Astrocyte (in vitro differentiated cells and primary cell): ENCODE data around the gene DNAJC11. TPM values are rescaled to one million over a fixed set of nuclear protein-coding genes. Genes with fewer than 3 reads are reported as not detected.

Experiments
- DNase-seq: peaks from one replicate; pipeline ENCODE4 v3.0.0-alpha.2; 2010; ENCODE audit warnings: low read depth
- FAIRE-seq: peaks from 2 replicates; lab custom pipeline; 2011; peaks lifted over from hg19 to GRCh38; lab: Jason Lieb, UNC
- H2AFZ ChIP-seq: 2 replicates; pipeline ENCODE4 v1.6.0; 2012; ENCODE audit warnings: low read depth, low read length, inconsistent platforms
- H3K27ac ChIP-seq: 2 replicates; pipeline ENCODE4 v1.5.1; 2011; ENCODE audit warnings: low read depth, low read length, inconsistent platforms
- H3K27me3 ChIP-seq: 2 replicates; pipeline ENCODE4 v1.6.0; 2011; ENCODE audit warnings: low read length, inconsistent platforms; ENCODE audit not compliant: insufficient read depth
- H3K36me3 ChIP-seq: 2 replicates; pipeline ENCODE4 v1.5.1; 2011; ENCODE audit warnings: low read length, inconsistent platforms; ENCODE audit not compliant: insufficient read depth
- H3K4me1 ChIP-seq: 2 replicates; pipeline ENCODE4 v1.5.1; 2011; ENCODE audit warnings: low read length, inconsistent platforms; ENCODE audit not compliant: insufficient read depth
- H3K4me2 ChIP-seq: 2 replicates; pipeline ENCODE4 v1.6.0; 2012; ENCODE audit warnings: low read length, inconsistent platforms
- H3K4me3 ChIP-seq: 2 replicates; pipeline ENCODE4 v1.5.1; 2011; ENCODE audit warnings: low read depth, mild to moderate bottlenecking, low read length, inconsistent platforms; ENCODE audit not compliant: insufficient read depth
- H3K79me2 ChIP-seq: 2 replicates; pipeline ENCODE4 v1.6.0; 2012; ENCODE audit warnings: mild to moderate bottlenecking, low read length, inconsistent platforms; ENCODE audit not compliant: insufficient read depth
- H3K9ac ChIP-seq: 2 replicates; pipeline ENCODE4 v1.6.0; 2012; ENCODE audit warnings: mild to moderate bottlenecking, low read length, inconsistent platforms
- H3K9me3 ChIP-seq: 2 replicates; pipeline ENCODE4 v1.5.1; 2012; ENCODE audit warnings: low read depth, mild to moderate bottlenecking, low read length, inconsistent platforms; ENCODE audit not compliant: insufficient read depth
- H4K20me1 ChIP-seq: 2 replicates; pipeline ENCODE4 v1.6.0; 2012; ENCODE audit warnings: low read length, inconsistent platforms; ENCODE audit not compliant: insufficient read depth
- H3K27ac Mint-ChIP-seq: one replicate; pipeline ENCODE4 v1.8.0; 2021; ENCODE audit warnings: mild to moderate bottlenecking, mixed read lengths; ENCODE audit not compliant: unreplicated experiment
- H3K27me3 Mint-ChIP-seq: one replicate; pipeline ENCODE4 v1.8.0; 2021; ENCODE audit warnings: low read depth, mixed read lengths; ENCODE audit not compliant: unreplicated experiment
- H3K36me3 Mint-ChIP-seq: one replicate; pipeline ENCODE4 v1.8.0; 2021; ENCODE audit warnings: low read depth, mixed read lengths; ENCODE audit not compliant: unreplicated experiment
- H3K4me1 Mint-ChIP-seq: one replicate; pipeline ENCODE4 v1.8.0; 2021; ENCODE audit warnings: low read depth, mixed read lengths; ENCODE audit not compliant: unreplicated experiment
- H3K4me3 Mint-ChIP-seq: one replicate; pipeline ENCODE4 v1.8.0; 2021; ENCODE audit warnings: mild to moderate bottlenecking, moderate library complexity, mixed read lengths; ENCODE audit not compliant: unreplicated experiment
- H3K9me3 Mint-ChIP-seq: one replicate; pipeline ENCODE4 v1.8.0; 2021; ENCODE audit warnings: mild to moderate bottlenecking, mixed read lengths; ENCODE audit not compliant: unreplicated experiment
- EZH2 ChIP-seq: IDR thresholded peaks from 2 replicates; pipeline ENCODE4 v1.6.1; 2012; ENCODE audit warnings: mild to moderate bottlenecking, low read length, inconsistent platforms; ENCODE audit not compliant: insufficient read depth
- total RNA-seq: library from RNA; stranded (reverse); gene quantifications from 2 replicates; pipeline ENCODE4 v1.2.1, GENCODE V29; 2021
- TF ChIP-seq, protein P1 (sequence below): IDR thresholded peaks from 2 replicates; pipeline ENCODE4 v1.5.1; 2011; ENCODE audit warnings: low read depth, mild to moderate bottlenecking, inconsistent platforms, low read length, moderate library complexity; ENCODE audit not compliant: insufficient read depth

Gene DNAJC11
- total RNA-seq, 1 donor from 2014 or later: 63.9 TPM

DNA sequence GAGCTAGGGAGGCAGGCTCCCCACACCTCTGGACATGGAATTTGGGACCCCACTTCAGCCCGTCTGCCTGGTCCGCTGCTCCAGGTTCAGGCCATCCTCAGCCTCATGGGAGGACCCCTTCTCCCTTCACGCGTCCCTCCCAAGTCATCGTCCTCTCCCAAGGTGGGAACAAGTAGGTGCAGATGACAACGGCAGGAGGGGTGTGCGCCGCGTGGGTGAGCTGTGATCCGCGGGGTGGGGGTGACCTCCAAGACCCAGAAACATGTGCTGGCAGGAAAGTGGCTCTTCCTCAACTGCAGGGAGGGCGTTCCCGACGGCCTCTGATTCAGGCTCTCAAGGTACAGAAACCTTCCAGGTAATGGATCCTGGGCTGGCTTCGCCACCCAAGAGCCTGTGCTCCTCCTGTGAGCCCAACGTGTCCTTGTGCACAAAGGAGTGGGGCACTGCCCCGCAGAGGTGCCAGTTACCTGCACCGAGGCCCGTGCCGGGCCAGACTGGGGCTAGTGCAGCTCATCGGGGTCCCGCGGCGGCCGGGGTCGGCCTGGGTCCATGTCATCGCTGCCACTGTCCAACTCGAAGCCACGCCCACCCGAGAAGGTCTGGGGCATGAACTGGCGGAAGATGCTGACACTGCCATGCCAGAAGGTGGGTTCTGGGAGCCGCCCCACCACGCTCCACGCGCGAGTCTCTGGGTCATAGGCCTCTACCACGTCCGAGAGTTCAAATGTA lies 108.6 kb downstream of the DNAJC11 start:
- DNase-seq (no peak), FAIRE-seq (no peak)
- peaks cover 43% of the 10 kb centered on the region for H3K36me3 ChIP-seq
- H3K27me3 ChIP-seq: no peaks in the 10 kb centered on the region
- H3K9me3 ChIP-seq: no peaks in the 10 kb centered on the region
- H3K36me3 Mint-ChIP-seq: peaks cover 23% of the 10 kb centered on the region
- no peak overlapping the region for H3K4me2 ChIP-seq
- peaks cover 75% of the 10 kb centered on the region for H3K79me2 ChIP-seq
- no peak overlapping the region for H3K27ac ChIP-seq
- H3K4me1 Mint-ChIP-seq: peaks cover 2% of the 10 kb centered on the region
- no peak overlapping the region for H3K27ac Mint-ChIP-seq
- no peaks in the 10 kb centered on the region for H3K27me3 Mint-ChIP-seq
- no peaks in the 10 kb centered on the region for H3K4me1 ChIP-seq
- TF ChIP-seq EZH2: no peak
- TF ChIP-seq, protein P1, sequence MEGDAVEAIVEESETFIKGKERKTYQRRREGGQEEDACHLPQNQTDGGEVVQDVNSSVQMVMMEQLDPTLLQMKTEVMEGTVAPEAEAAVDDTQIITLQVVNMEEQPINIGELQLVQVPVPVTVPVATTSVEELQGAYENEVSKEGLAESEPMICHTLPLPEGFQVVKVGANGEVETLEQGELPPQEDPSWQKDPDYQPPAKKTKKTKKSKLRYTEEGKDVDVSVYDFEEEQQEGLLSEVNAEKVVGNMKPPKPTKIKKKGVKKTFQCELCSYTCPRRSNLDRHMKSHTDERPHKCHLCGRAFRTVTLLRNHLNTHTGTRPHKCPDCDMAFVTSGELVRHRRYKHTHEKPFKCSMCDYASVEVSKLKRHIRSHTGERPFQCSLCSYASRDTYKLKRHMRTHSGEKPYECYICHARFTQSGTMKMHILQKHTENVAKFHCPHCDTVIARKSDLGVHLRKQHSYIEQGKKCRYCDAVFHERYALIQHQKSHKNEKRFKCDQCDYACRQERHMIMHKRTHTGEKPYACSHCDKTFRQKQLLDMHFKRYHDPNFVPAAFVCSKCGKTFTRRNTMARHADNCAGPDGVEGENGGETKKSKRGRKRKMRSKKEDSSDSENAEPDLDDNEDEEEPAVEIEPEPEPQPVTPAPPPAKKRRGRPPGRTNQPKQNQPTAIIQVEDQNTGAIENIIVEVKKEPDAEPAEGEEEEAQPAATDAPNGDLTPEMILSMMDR: no peak
- H4K20me1 ChIP-seq: peaks cover 96% of the 10 kb centered on the region
- H3K4me3 ChIP-seq: no peak overlapping the region
- H3K9ac ChIP-seq: no peak overlapping the region
- H2AFZ ChIP-seq: no peak overlapping the region
- H3K9me3 Mint-ChIP-seq: no peaks in the 10 kb centered on the region
- H3K4me3 Mint-ChIP-seq: no peak overlapping the region

DNA sequence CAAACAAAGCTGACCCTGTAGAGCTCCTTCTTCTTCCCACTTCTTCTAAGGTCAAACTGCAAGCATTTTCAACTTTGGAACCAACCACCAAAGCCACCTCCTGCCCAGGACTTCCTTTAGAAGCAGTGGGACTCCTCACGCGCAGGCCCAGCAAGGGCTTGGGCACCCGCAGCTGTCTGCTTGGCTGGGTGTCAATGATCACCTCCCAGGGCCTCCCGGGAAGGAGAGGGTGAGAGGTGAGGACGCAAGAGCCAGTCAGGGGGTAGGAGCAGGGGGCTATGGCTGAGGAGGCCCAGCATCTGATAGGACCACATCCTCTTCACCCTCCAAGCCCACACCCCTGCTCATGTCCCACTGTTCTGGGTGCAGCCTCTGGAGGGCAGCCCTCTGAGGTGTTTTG lies 109.2 kb downstream of the DNAJC11 start:
- H3K9ac ChIP-seq: no peak overlapping the region
- Mint-ChIP-seq H3K27me3 (no peaks in the 10 kb centered on the region), H3K27ac (no peak overlapping the region), H3K36me3 (peaks cover 24% of the 10 kb centered on the region), H3K4me1 (peaks cover 2% of the 10 kb centered on the region), H3K9me3 (no peaks in the 10 kb centered on the region), H3K4me3 (no peak overlapping the region)
- H3K4me2 ChIP-seq: no peak overlapping the region
- H3K4me3 ChIP-seq: no peak overlapping the region
- no peak overlapping the region for H3K27ac ChIP-seq
- no peak for TF ChIP-seq EZH2
- TF ChIP-seq, protein P1: no peak
- FAIRE-seq (no peak), DNase-seq (no peak)
- H3K9me3 ChIP-seq: no peaks in the 10 kb centered on the region
- H3K4me1 ChIP-seq: no peaks in the 10 kb centered on the region
- H4K20me1 ChIP-seq: peaks cover 96% of the 10 kb centered on the region
- no peak overlapping the region for H2AFZ ChIP-seq
- H3K36me3 ChIP-seq: peaks cover 39% of the 10 kb centered on the region
- no peaks in the 10 kb centered on the region for H3K27me3 ChIP-seq
- peaks cover 70% of the 10 kb centered on the region for H3K79me2 ChIP-seq

DNA sequence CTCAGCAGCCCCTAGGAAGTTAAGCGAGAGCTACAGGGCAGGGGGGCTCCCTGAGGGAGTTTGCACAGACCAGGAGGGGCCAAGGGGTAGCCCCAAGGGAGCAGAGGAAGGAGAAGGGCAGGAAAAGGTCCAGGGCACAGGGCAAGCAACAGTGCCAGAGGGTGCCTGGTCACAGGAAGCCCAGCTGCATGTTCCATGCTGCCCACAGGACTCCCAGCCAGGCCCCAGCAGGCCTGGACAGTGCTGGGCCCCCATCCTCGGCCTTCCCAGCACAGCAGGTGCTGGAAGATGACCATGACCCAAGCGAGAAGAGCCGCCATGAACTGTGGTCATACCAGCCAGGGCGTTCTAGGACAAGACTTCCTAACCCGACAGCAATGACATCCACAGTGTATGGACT lies 110.0 kb downstream of the DNAJC11 start:
- DNase-seq (no peak), FAIRE-seq (no peak)
- H3K4me1 Mint-ChIP-seq: peaks cover 2% of the 10 kb centered on the region
- no peaks in the 10 kb centered on the region for H3K27me3 Mint-ChIP-seq
- H3K4me3 Mint-ChIP-seq: no peak overlapping the region
- no peaks in the 10 kb centered on the region for H3K9me3 Mint-ChIP-seq
- H3K4me1 ChIP-seq: no peaks in the 10 kb centered on the region
- H2AFZ ChIP-seq: no peak overlapping the region
- peaks cover 39% of the 10 kb centered on the region for H3K36me3 ChIP-seq
- H3K27ac ChIP-seq: no peak overlapping the region
- H3K9ac ChIP-seq: no peak overlapping the region
- peaks cover 23% of the 10 kb centered on the region for H3K36me3 Mint-ChIP-seq
- no peak overlapping the region for H3K4me2 ChIP-seq
- H3K79me2 ChIP-seq: peaks cover 62% of the 10 kb centered on the region
- peaks cover 96% of the 10 kb centered on the region for H4K20me1 ChIP-seq
- H3K27me3 ChIP-seq: no peaks in the 10 kb centered on the region
- no peaks in the 10 kb centered on the region for H3K9me3 ChIP-seq
- no peak for TF ChIP-seq EZH2
- TF ChIP-seq, protein P1: no peak
- no peak overlapping the region for H3K27ac Mint-ChIP-seq
- no peak overlapping the region for H3K4me3 ChIP-seq
